ENCODE measurements around the gene GFI1B. TPM values are rescaled to one million over a fixed set of nuclear protein-coding genes. Genes with fewer than 3 reads are reported as not detected.
"Not testable (repeated sequence)": the region's sequence is repeated elsewhere in the genome, so short reads cannot be mapped to it uniquely, and the experiment has no call there.

GFI1B gene
- total RNA-seq, 2 donors from 2014 or later = 0.12 TPM; not detected in 1

DNA sequence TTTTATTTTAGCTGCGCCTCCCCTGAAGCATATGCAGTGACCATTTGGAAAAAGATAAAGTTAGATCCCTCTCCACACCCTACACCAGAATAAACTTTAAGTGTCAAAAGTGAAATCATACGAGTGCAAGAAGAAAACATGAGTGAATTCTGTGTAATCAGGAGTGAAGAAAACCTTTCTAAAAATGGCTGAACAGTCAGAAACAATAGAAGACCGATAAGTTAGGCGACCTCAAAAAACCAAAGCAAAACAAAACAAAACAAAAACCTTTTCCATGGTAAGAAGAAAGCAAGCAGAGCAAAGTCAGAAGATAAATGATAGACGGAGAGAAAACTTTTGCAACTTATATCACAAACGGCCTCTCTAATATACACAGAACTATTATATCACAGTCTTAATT lies 17.5 kb upstream of the GFI1B start:
- ATAC-seq (no peak), DNase-seq (no peak)
- intact Hi-C loops (cut with DNase I) = no loop called here

DNA sequence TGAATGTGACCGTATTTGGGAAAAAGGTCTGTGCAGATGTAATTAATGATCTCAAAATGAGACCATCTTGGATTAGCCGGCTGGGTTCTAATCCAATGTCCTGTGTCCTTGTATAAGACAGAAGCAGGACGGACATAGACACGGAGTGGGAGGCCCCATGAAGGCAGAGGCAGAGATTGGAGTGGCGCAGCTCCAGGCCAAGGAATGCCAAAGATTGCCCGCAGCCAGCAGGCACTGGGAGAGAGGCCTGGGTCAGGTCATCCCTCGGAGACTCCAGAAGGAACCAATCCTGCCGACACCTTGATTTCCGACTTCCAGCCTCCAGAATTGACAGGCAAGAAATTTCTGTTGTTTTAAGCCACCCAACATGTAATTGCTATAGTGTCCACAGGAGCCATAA lies 13.0 kb upstream of the GFI1B start:
- DNase-seq (no peak), ATAC-seq (no peak)
- intact Hi-C loops (cut with DNase I) = no loop called here

DNA sequence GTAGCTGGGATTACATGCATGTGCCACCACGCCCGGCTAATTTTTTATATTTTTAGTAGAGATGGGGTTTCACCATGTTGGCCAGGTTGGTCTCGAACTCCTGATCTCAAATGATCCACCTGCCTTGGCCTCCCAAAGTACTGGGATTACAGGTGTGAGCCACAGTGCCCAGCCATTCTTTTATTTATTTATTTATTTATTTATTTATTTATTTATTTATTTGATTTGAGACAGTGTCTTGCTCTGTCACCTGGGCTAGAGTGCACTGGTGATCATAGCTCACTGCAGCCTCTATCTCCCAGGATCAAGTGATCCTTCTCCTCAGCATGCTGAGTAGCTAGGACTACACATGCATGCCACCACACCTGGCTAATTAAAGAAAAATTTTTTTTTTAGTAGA lies 10.6 kb upstream of the GFI1B start:
- DNase-seq; ATAC-seq; intact Hi-C loops (cut with DNase I): not testable (repeated sequence)

DNA sequence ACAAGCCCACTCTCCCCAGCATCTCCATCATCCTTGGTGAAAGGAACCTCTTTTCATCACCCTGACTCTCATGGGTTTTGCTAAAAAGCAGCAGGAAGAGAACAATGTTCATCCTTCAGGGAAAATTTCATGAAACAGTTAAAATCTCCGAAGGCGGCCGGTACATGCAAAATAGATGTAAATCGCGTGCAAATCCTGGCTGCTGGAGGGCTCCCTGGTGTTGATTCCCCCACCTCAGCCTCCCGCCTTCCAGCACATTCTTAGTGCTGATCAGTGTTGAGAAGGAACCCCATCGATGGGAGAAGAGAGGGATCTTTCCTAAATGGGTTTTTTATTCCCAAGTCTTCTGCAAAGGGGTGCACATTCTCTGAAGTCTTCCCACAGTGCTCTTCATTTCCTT lies 8.7 kb upstream of the GFI1B start:
- intact Hi-C loops (cut with DNase I) = no loop called here
- no peak for DNase-seq
- ATAC-seq = no peak

DNA sequence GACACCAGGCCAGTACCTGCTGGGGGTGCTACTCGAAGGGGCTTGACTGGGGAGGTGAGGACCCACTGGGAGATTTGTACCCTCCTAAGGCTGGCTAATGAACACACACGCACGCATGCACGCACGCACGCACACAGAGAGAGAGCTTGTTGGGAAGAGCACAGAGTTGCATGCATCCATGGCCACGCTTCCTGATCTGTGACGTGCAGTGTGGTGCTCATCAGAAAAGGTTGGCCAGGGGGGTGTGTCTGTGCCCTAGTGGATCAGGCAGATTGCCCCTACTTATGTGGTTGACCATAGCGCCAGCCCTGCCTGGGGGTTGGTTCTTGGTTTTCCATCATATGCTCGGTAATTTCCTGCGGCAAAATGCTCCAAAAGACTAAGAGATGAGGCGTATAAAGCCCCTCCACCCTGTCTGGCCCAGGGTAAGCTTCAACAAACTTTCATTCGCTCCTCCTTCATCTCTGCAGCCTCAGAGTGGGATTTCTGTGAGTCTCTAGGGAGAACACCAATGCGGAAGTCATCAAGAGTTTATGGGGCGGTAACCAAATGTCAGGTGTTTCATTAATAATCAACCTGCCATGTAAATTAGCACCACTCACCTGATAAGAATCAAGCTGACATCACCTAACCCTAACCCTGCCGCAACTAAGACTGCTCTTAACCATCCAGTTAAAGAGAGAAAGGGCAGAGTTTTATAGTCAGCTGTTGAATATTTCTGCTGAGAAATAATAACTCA lies 8.0 kb upstream of the GFI1B start:
- ATAC-seq (no peak), DNase-seq (no peak)
- intact Hi-C loops (cut with DNase I) = no loop called here

DNA sequence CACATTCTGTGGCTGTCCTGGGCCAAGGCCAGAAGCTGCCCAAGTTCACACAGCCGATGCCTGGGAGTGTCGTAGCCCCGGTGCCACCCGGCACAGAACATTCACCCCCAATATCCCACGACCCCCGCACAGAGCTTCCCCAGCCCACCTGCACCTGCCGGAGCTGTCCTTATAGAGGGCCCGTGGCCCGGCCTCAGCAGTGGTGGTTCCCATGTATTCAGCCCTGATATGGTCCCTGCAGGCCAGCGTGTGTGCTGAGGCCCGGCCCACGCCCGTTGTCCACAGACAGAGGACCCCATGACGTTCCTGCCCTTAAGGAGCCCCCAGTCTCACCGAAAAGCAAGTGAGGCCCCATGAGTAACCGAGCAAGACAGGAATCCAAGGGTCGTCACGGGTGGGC lies 5.3 kb upstream of the GFI1B start:
- intact Hi-C loops (cut with DNase I) = no loop called here
- no peak for DNase-seq
- peak in 1 of 2 donors; percentile 9 for ATAC-seq

DNA sequence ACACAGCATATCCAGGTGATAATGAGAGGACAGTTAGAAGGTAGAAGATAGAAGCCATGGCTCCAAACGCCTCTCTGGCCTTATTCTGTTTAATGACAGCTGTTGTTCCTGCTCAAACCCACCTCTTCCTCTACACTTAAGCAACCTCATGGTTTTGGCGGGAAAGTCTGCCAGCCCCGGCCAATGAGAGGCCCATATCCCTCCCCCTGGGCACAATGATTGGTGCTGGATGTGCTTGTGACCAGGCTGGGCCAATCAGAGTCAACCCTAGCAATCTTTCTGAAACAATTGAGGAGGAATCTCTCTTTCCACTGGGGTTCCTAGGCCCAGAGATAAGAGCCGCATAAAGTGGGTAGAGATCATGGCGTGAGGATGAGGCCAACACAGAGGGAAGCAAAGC lies 4.8 kb upstream of the GFI1B start:
- ATAC-seq (no peak), DNase-seq (no peak)
- intact Hi-C loops (cut with DNase I) = no loop called here

DNA sequence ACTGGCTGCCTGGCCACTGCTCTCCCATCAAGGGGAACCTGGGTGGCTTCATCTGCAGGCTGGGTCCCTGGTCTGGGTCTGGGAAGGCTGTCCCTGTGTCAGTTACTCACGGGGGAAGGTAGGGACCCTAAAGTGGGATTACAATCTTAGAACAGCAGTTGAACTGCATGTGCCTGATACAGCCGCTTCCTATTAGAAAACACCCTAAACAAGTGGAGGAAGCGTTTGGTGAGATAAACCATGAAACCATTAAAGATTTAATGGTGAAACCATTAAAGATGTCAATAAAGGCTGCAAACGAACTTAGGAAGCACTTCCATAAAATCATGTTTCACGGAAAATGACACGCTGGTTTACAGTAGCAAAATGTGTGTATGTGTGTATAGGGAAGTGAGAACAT lies 2.5 kb upstream of the GFI1B start:
- intact Hi-C loops (cut with DNase I) = no loop called here
- ATAC-seq (no peak), DNase-seq (no peak)

DNA sequence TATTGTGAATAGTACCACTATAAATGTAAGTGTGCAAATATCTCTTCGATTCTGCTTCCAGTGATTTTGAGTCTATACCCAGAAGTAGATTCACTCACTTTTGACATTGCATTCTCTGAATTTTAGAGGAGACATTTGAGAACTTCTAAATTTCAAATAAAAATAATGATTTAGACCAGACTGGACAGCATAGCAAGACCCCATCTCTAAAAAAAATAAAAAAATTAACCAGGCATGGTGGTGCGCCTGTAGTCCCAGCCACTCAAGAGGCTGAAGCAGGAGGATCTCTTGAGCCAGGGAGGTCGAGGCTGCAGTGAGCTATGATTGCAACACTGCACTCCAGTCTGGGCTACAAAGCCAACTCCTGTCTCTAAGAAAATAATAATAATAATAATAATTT lies 1.9 kb upstream of the GFI1B start:
- DNase-seq = no peak
- no peak for ATAC-seq
- intact Hi-C loops (cut with DNase I) = no loop called here

DNA sequence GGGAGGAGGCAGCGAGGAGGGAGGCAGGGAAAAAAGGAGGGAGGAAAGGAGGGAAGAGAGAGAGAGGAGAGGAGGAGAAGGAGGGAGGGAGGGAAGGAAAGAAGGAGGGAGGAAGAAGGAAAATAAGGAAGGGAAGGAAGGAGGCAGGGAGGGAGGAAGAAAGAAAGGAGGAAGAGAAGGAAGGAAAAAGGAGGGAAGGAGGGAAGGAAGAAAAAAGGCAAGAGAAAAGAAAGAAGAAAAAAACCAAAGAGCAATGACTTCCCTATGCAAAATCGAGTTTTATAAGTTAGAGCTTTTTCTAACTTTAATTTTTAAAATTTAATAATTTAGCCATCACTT lies 413 bp upstream of the GFI1B start:
- intact Hi-C loops (cut with DNase I) = no loop called here
- no peak for DNase-seq
- ATAC-seq = no peak

DNA sequence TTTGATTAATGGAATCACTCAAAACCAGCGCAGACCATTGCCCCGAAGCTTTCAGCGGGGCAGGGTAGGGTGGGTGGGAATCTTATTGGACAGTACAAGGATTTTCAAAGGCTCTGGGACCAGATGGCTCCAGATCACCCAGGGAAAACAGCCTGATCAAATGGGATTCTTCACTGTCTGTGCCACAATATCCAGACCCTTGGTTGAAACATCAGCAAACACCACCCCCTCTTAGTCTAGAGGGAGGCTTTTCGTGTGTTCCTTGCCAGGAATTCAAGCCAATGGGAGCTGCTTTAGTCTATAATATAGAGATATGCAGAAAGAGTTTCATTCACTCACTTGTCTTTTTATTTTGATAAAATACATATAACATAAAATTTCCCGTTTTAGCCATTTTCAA lies 1.7 kb downstream of the GFI1B start:
- DNase-seq (no peak), ATAC-seq (no peak)
- intact Hi-C loops (cut with DNase I) = no loop called here

DNA sequence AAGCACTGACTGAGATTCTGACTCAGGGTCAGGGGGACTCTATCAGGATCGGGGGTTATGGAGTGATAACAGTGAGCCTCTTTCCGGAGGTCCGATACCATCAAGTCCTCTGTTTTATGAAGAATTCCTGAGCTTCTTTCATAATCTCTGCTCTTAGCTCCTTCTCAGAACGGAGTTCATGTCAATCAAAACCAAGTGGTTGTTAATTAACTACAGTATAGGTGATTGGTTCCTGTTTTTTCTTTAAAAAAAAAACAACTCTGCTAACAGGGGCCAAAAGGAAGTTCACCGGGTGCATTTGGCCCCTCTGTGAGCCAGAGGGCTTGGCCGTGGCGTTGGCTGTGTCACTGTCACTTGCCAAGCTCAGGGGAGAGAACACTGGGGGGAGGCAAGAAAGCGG lies 4.0 kb downstream of the GFI1B start:
- DNase-seq (no peak), ATAC-seq (no peak)
- intact Hi-C loops (cut with DNase I) = no loop called here

DNA sequence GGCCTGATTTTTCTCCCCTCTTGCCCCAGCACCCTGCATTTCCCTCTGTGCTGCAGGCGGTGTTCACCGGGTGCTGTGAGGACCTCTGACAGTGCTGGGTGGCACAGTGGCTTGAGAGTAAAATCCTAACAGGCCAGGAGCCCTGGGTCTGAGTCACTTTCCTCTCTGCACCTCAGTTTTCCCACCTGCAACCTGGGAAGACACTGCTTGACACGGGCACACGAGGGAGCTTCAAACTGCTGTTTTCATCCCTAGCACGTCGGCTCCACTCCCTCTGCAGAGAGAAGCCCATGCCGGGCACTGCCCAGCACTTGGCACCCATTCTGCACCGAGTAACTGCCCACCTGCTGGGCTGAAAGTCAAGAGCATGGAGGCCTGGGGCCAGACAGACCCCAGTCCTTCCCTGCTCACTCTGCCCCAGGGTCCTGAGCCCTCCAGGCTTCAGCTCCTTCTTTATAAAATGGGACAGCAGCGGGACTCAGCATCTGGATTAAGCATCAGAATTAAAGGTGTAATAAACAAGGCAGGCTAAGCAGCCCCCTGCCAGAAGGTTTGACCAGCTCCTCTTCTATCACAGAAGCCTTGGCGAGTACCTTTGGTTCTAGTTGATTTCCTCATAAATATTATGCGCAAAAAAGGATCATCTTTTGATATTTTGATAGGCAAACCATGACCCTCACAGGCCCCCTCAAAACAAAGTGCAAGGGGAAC lies 5.2 kb downstream of the GFI1B start:
- intact Hi-C loops (cut with DNase I) = no loop called here
- DNase-seq (no peak), ATAC-seq (no peak)

DNA sequence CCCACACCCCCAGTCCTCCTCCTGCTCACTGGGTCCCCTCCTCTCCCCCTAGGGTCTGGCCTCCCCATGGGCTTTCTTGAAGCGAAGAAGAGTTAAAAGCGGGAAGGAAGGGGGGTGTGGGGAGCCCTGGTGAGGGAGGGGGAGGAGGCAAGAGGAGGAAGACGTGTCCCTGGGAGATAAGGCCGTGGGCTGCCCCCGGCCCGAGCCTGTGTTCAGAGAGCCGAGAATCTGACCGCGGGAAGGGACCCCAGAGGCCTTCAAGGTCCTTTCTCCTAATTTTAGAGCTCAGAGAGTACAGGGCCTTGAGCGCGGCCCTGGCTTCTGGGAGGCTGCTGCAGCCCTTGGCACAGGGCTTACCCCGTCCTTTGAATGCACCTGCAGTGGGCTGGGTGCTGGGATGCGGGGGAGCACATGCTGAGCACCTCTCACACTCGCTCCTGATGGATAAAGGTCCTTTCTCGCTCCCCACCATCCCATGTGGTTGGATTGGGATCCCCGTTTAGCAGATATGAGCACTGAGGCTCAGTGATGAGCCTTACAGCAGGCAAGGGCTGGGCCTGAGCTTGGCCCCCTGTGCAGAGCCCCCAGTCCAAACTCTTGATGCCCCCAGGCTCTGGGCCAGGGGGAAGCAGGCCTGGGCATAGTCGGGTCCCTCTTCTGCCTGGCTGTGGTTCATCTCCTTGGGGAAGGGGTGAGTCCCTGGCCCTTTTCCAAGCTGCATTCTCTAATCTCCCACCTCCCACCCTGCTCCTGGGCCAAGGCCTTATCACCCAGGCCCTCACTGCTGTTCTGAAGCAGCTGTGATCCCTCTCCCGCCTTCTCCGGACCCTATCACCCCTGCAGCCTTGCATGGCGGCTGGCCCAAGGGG lies 5.9 kb downstream of the GFI1B start:
- no peak for DNase-seq
- intact Hi-C loops (cut with DNase I) = no loop called here
- ATAC-seq = no peak

DNA sequence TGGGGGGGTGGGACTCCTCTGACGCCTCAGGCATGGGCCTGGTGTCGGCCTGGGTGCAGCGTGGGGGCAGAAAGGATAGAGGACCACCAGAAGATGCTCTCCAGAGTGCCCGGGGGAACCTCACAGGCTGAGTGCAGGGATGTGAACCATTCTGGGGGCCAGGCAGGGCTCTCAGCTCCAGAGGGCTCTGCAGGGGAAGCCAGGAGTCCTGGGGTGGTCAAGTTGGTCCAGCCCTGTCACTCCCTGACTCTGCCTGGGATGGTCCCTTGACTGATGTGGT lies 6.5 kb downstream of the GFI1B start:
- intact Hi-C loops (cut with DNase I) = no loop called here
- DNase-seq = no peak
- ATAC-seq = no peak

DNA sequence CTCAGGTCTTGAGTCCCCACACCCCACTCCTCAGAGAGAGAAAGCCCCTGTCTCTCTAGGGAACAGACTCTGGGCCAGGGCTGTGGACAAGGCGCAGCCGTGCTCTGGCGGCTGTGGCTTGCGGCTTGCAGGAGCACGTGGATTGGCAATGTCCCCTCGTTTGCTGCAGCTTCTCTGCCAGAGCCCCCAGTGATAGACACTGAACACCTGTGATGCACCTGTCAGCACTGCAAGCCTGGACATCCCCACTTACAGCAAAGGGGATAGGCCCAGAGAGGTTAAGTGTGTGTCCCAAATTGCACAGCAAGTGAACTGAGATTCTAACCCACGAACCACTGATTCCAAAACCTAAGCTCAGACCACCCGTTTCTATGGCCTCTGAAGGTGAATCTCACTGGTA lies 7.0 kb downstream of the GFI1B start:
- DNase-seq (no peak), ATAC-seq (no peak)
- intact Hi-C loops (cut with DNase I) = no loop called here

DNA sequence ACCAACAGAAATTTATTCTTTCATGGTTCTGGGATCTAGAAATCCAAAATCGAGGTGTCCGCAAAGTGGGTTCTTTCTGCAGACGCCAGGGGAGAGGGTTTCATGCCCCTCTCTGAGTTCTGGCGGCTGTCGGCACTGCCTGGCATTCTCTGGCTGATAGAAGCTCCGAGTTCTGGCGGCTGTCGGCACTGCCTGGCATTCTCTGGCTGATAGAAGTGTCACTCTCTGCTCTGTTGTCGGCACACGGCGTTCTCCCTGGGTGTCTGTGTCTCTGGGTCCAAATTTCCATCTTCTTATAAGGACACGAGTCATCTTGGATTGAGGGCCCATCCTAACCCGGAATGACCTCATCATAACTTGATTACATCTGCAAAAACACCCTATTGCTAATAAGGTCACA lies 7.6 kb downstream of the GFI1B start:
- intact Hi-C loops (cut with DNase I) = no loop called here
- DNase-seq (no peak), ATAC-seq (peak; percentile 35 to 41)

DNA sequence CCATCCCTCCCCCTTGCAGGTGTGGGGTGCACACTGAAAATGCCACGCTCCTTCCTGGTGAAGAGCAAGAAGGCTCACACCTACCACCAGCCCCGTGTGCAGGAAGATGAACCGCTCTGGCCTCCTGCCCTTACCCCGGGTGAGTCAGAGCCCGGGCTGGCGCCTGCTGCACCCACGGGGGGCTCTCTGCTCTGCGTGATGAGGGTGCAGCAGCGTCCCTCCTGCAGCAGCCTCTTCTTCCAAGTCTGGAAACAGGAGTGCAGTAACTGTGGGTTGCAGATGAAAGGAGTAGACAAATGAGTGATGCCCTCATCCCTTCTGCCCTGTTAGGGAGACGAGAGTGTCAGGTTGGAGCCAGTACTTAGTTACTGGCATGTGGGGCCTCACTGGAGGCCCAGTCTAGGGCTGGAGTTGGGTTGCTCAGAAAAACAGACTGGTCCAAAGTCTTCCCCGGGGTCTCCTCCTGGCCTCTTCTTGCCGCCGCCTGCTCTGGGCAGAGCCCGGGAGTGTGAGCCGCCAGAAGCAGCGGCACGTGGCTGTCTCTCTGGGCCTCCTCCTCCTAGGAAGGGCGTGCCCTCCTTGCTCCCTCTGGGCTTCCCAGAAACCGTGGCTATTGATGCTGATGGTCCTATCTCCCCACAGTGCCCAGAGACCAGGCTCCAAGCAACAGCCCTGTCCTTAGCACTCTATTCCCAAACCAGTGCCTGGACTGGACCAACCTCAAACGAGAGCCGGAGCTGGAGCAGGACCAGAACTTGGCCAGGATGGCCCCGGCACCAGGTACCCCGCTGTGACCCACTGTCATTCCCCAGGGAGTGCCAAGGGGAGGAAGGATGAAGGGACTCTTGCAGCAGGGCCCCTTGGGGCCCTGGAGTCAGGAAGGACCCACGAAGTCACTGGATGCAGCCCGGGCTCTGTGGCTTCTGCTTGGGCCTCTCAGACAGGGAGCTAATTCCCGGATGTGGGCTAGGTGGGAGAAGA lies 8.4 kb downstream of the GFI1B start:
- intact Hi-C loops (cut with DNase I) = no loop called here
- DNase-seq (no peak), ATAC-seq (peak in 1 of 2 donors; percentile 58)

DNA sequence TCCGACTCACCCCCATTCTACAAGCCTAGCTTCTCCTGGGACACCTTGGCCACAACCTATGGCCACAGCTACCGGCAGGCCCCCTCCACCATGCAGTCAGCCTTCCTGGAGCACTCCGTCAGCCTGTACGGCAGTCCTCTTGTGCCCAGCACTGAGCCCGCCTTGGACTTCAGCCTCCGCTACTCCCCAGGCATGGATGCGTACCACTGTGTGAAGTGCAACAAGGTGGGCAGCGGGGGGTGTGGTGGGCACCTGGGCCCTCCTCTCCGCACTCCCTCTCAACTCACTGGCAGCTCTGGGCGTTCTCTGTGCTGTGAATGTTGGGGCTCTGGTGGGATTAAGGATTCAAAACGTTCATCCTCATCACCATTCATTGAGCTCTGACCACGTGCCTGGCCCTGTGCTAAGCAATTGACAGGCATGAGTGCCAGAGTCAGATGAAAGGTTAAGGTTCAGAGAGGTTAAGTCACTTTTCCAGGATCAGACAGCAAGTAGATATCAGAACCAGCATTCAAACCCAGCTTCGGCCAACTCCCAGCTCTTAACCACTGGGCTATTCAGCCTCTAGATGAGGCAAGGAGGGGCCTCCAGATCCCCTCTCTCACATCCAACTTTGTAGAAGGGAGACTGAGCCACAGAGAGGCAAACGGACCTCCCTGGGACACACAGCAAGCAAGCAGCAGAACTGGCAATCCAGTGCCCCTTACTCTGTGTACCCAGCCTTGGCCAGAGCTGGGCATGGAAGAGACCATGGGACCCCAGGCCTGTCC lies 9.9 kb downstream of the GFI1B start:
- intact Hi-C loops (cut with DNase I) = no loop called here
- DNase-seq = no peak
- ATAC-seq = no peak

Measured in left cardiac atrium (tissue), 4 donors.